ENCODE measurements around the gene GJA9.

GRCh38 chr1:38834221-38834782 is 47.1 kb downstream of the GJA9 start:
- TF ChIP-seq RAD21 (IDR thresholded peaks at IDR 0.05; ENCODE audit: low read depth) (no peak), TAF1 (IDR thresholded peaks at IDR 0.05; ENCODE audit: low read depth) (no peak), EP300 (IDR thresholded peaks at IDR 0.05; ENCODE audit: borderline replicate concordance) (no peak), MAX (IDR thresholded peaks at IDR 0.05) (no peak), FOXM1 (IDR thresholded peaks at IDR 0.05; ENCODE audit: borderline replicate concordance, low read depth) (no peak), NFIC (IDR thresholded peaks at IDR 0.05) (no peak), REST (IDR thresholded peaks at IDR 0.05; ENCODE audit: low read depth) (no peak), CEBPB (IDR thresholded peaks at IDR 0.05) (no peak), EGR1 (IDR thresholded peaks at IDR 0.05) (no peak), YY1 (IDR thresholded peaks at IDR 0.05; ENCODE audit: low read depth) (no peak), TCF12 (IDR thresholded peaks at IDR 0.05; ENCODE audit: low read depth) (no peak)
- TF ChIP-seq, protein P1, sequence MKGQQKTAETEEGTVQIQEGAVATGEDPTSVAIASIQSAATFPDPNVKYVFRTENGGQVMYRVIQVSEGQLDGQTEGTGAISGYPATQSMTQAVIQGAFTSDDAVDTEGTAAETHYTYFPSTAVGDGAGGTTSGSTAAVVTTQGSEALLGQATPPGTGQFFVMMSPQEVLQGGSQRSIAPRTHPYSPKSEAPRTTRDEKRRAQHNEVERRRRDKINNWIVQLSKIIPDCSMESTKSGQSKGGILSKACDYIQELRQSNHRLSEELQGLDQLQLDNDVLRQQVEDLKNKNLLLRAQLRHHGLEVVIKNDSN (IDR thresholded peaks at IDR 0.05) = no peak
